Measurements from ENCODE around the gene CXCL6. TPM values are rescaled to one million over a fixed set of nuclear protein-coding genes. Genes with fewer than 3 reads are reported as not detected.

CXCL6 gene
- total RNA-seq, 1 donor from 2014 or later, result 0.16 TPM

- Mint-ChIP-seq H3K4me1 (no peaks in the 10 kb centered on the region), H3K27ac (no peak overlapping the region), H3K9me3 (no peaks in the 10 kb centered on the region), H3K4me3 (no peak overlapping the region), H3K36me3 (no peaks in the 10 kb centered on the region), H3K27me3 (ENCODE audit: low read depth) (peaks cover 18% of the 10 kb centered on the region)
- TF ChIP-seq CTCF (IDR thresholded peaks at IDR 0.05; ENCODE audit: unreplicated experiment), result no peak
- no peak for DNase-seq (ENCODE audit: low spot score in 2 of 2, unreplicated experiment in 2 of 2)
Measured at GRCh38 chr4:73817341-73817740, 19.1 kb upstream of the CXCL6 start.

GRCh38 chr4:73821325-73821724, 15.2 kb upstream of the CXCL6 start:
- no peaks in the 10 kb centered on the region for H3K4me1 Mint-ChIP-seq
- no peaks in the 10 kb centered on the region for H3K9me3 Mint-ChIP-seq
- DNase-seq (ENCODE audit: low spot score in 2 of 2, unreplicated experiment in 2 of 2), result no peak
- no peak overlapping the region for H3K4me3 Mint-ChIP-seq
- no peaks in the 10 kb centered on the region for H3K36me3 Mint-ChIP-seq
- peaks cover 13% of the 10 kb centered on the region for H3K27me3 Mint-ChIP-seq (ENCODE audit: low read depth)
- H3K27ac Mint-ChIP-seq, result no peak overlapping the region
- no peak for TF ChIP-seq CTCF (IDR thresholded peaks at IDR 0.05; ENCODE audit: unreplicated experiment)

- Mint-ChIP-seq H3K9me3 (peaks cover 8% of the 10 kb centered on the region), H3K4me3 (no peak overlapping the region), H3K27me3 (ENCODE audit: low read depth) (peaks cover 13% of the 10 kb centered on the region), H3K27ac (no peak overlapping the region), H3K36me3 (no peaks in the 10 kb centered on the region), H3K4me1 (no peaks in the 10 kb centered on the region)
- TF ChIP-seq CTCF (IDR thresholded peaks at IDR 0.05; ENCODE audit: unreplicated experiment), result no peak
- no peak for DNase-seq (ENCODE audit: low spot score in 2 of 2, unreplicated experiment in 2 of 2)
Measured at GRCh38 chr4:73822389-73822788, 14.1 kb upstream of the CXCL6 start.

- Mint-ChIP-seq H3K9me3 (peaks cover 14% of the 10 kb centered on the region), H3K27me3 (ENCODE audit: low read depth) (peaks cover 13% of the 10 kb centered on the region), H3K36me3 (no peaks in the 10 kb centered on the region), H3K27ac (no peak overlapping the region), H3K4me1 (no peaks in the 10 kb centered on the region), H3K4me3 (no peak overlapping the region)
- TF ChIP-seq CTCF (IDR thresholded peaks at IDR 0.05; ENCODE audit: unreplicated experiment), result no peak
- DNase-seq (ENCODE audit: low spot score in 2 of 2, unreplicated experiment in 2 of 2), result no peak
Measured at GRCh38 chr4:73822812-73823504, 13.5 kb upstream of the CXCL6 start.

- no peak for DNase-seq (ENCODE audit: low spot score in 2 of 2, unreplicated experiment in 2 of 2)
- Mint-ChIP-seq H3K27me3 (ENCODE audit: low read depth) (peaks cover 13% of the 10 kb centered on the region), H3K4me1 (no peaks in the 10 kb centered on the region), H3K27ac (no peak overlapping the region), H3K36me3 (no peaks in the 10 kb centered on the region), H3K4me3 (no peak overlapping the region), H3K9me3 (peaks cover 15% of the 10 kb centered on the region)
- TF ChIP-seq CTCF (IDR thresholded peaks at IDR 0.05; ENCODE audit: unreplicated experiment), result no peak
Measured at GRCh38 chr4:73823760-73824159, 12.7 kb upstream of the CXCL6 start.
